Activated naive CD4-positive, alpha-beta T cell treated with anti-CD3 and anti-CD28 coated beads, Interleukin-2, amount 10 ng/mL, durations not matched to agents 7 days and 5 days (primary cell): Measurements from ENCODE around the gene ZNF469.

ENCODE experiments used
- CTCF ChIA-PET: fragments of 350-600 bp; sonication (Branson Sonifier 250); formaldehyde crosslinking; loops from one replicate; lab custom pipeline; 2021; ENCODE audit warnings: antibody characterized with exemption; lab: Charles Lee
- DNase-seq: peaks from one replicate; pipeline ENCODE4 v3.0.0-alpha.2; 2020
- H3K27ac Mint-ChIP-seq: one replicate; pipeline ENCODE4 v1.8.0; 2021; ENCODE audit warnings: mild to moderate bottlenecking, moderate library complexity, mixed read lengths
- H3K27me3 Mint-ChIP-seq: one replicate; pipeline ENCODE4 v1.8.0; 2021; ENCODE audit warnings: mild to moderate bottlenecking, mixed read lengths
- H3K36me3 Mint-ChIP-seq: one replicate; pipeline ENCODE4 v1.8.0; 2021; ENCODE audit warnings: mixed read lengths
- H3K4me1 Mint-ChIP-seq: one replicate; pipeline ENCODE4 v1.8.0; 2021; ENCODE audit warnings: mixed read lengths
- H3K4me3 Mint-ChIP-seq: one replicate; pipeline ENCODE4 v1.8.0; 2021; ENCODE audit warnings: mild to moderate bottlenecking, moderate library complexity, mixed read lengths
- H3K9me3 Mint-ChIP-seq: one replicate; pipeline ENCODE4 v1.8.0; 2021; ENCODE audit warnings: mixed read lengths

The ZNF469 gene

GRCh38 chr16:88344411-88345030 lies 38.2 kb upstream of the ZNF469 start:
- CTCF ChIA-PET = no interaction called here
- Mint-ChIP-seq H3K36me3 (no peaks in the 10 kb centered on the region), H3K9me3 (peaks cover 3% of the 10 kb centered on the region), H3K4me3 (no peak overlapping the region), H3K27ac (no peak overlapping the region), H3K27me3 (peaks cover 4% of the 10 kb centered on the region), H3K4me1 (peaks cover 9% of the 10 kb centered on the region)
- DNase-seq = no peak

- Mint-ChIP-seq H3K9me3 (peaks cover 7% of the 10 kb centered on the region), H3K36me3 (no peaks in the 10 kb centered on the region), H3K4me1 (peaks cover 9% of the 10 kb centered on the region), H3K27ac (no peak overlapping the region), H3K4me3 (no peak overlapping the region), H3K27me3 (peaks cover 4% of the 10 kb centered on the region)
- no peak for DNase-seq
- CTCF ChIA-PET = no interaction called here
Observed at GRCh38 chr16:88345031-88345720, 37.6 kb upstream of the ZNF469 start.

GRCh38 chr16:88345721-88346560 lies 36.8 kb upstream of the ZNF469 start:
- Mint-ChIP-seq H3K27me3 (peaks cover 4% of the 10 kb centered on the region), H3K36me3 (no peaks in the 10 kb centered on the region), H3K27ac (no peak overlapping the region), H3K9me3 (peaks cover 7% of the 10 kb centered on the region), H3K4me1 (peaks cover 9% of the 10 kb centered on the region), H3K4me3 (no peak overlapping the region)
- DNase-seq = no peak
- CTCF ChIA-PET = no interaction called here

GRCh38 chr16:88346680-88347505 lies 35.9 kb upstream of the ZNF469 start:
- CTCF ChIA-PET = no interaction called here
- Mint-ChIP-seq H3K27ac (no peak overlapping the region), H3K4me3 (no peak overlapping the region)

GRCh38 chr16:88347656-88348376 lies 34.9 kb upstream of the ZNF469 start:
- no peaks in the 10 kb centered on the region for H3K36me3 Mint-ChIP-seq
- H3K27me3 Mint-ChIP-seq = peaks cover 4% of the 10 kb centered on the region
- H3K9me3 Mint-ChIP-seq = peaks cover 7% of the 10 kb centered on the region
- CTCF ChIA-PET = no interaction called here
- peak; percentile 51 for DNase-seq
- H3K4me3 Mint-ChIP-seq = no peak overlapping the region
- no peak overlapping the region for H3K27ac Mint-ChIP-seq
- H3K4me1 Mint-ChIP-seq = peaks cover 9% of the 10 kb centered on the region

More at GRCh38 chr16:88346680-88347505, 35.9 kb upstream of the ZNF469 start:
- Mint-ChIP-seq H3K9me3 (peaks cover 7% of the 10 kb centered on the region), H3K36me3 (no peaks in the 10 kb centered on the region), H3K27me3 (peaks cover 4% of the 10 kb centered on the region), H3K4me1 (peaks cover 9% of the 10 kb centered on the region)
- DNase-seq = no peak

GRCh38 chr16:88348377-88349152 lies 34.2 kb upstream of the ZNF469 start:
- Mint-ChIP-seq H3K27ac (no peak overlapping the region), H3K4me3 (no peak overlapping the region), H3K4me1 (peaks cover 9% of the 10 kb centered on the region), H3K27me3 (peaks cover 4% of the 10 kb centered on the region), H3K36me3 (no peaks in the 10 kb centered on the region), H3K9me3 (peaks cover 7% of the 10 kb centered on the region)
- DNase-seq = no peak
- CTCF ChIA-PET = no interaction called here

- Mint-ChIP-seq H3K27ac (no peak overlapping the region), H3K27me3 (peaks cover 4% of the 10 kb centered on the region), H3K36me3 (no peaks in the 10 kb centered on the region), H3K4me1 (peaks cover 9% of the 10 kb centered on the region), H3K4me3 (no peak overlapping the region), H3K9me3 (peaks cover 7% of the 10 kb centered on the region)
- CTCF ChIA-PET = no interaction called here
- no peak for DNase-seq
Observed at GRCh38 chr16:88349153-88349902, 33.4 kb upstream of the ZNF469 start.

GRCh38 chr16:88349903-88350900 lies 32.6 kb upstream of the ZNF469 start:
- Mint-ChIP-seq H3K36me3 (no peaks in the 10 kb centered on the region), H3K27me3 (peaks cover 4% of the 10 kb centered on the region), H3K9me3 (peaks cover 7% of the 10 kb centered on the region), H3K4me1 (peaks cover 9% of the 10 kb centered on the region), H3K27ac (no peak overlapping the region), H3K4me3 (no peak overlapping the region)
- CTCF ChIA-PET = no interaction called here
- DNase-seq = no peak

GRCh38 chr16:88350922-88351321 lies 31.8 kb upstream of the ZNF469 start:
- Mint-ChIP-seq H3K4me3 (no peak overlapping the region), H3K4me1 (peaks cover 9% of the 10 kb centered on the region), H3K27me3 (peaks cover 4% of the 10 kb centered on the region), H3K9me3 (peaks cover 7% of the 10 kb centered on the region), H3K36me3 (no peaks in the 10 kb centered on the region), H3K27ac (no peak overlapping the region)
- no peak for DNase-seq
- CTCF ChIA-PET = no interaction called here

- H3K27ac Mint-ChIP-seq = no peak overlapping the region
- H3K9me3 Mint-ChIP-seq = peaks cover 7% of the 10 kb centered on the region
- peaks cover 9% of the 10 kb centered on the region for H3K4me1 Mint-ChIP-seq
- no peak overlapping the region for H3K4me3 Mint-ChIP-seq
- no peaks in the 10 kb centered on the region for H3K36me3 Mint-ChIP-seq
- H3K27me3 Mint-ChIP-seq = peaks cover 4% of the 10 kb centered on the region
- DNase-seq = no peak
- CTCF ChIA-PET = no interaction called here
Observed at GRCh38 chr16:88351491-88352101, 31.2 kb upstream of the ZNF469 start.
